Measurements from ENCODE around the gene REM1. TPM values are rescaled to one million over a fixed set of nuclear protein-coding genes. Genes with fewer than 3 reads are reported as not detected.
"Not testable (repeated sequence)": the region's sequence is repeated elsewhere in the genome, so short reads cannot be mapped to it uniquely, and the experiment has no call there.

Gene REM1
- polyA plus RNA-seq, 1 donor from 2014 or later = not detected

DNA sequence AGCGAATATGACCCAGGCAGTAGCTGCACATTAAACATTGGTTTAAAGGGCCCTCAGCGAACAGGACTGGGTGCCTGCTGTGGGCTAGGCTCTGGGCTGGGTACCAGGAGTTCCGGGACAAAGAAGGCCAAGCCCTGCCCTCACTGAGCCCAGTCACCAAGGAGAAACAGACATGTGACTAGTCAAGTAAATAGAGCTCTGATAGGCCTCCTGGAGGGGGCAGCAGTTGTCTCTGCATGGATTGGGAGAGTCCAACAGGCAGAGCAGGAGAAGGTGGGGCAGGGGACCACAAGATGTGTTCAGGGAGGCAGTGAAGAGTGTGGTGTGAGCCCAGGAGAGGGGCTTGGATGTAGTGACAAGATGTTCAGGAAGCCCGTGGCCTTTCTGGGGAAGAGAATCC lies 42.3 kb downstream of the REM1 start:
- Histone ChIP-seq H3K4me2 (ENCODE audit: low read length) (no peak overlapping the region), H3K79me2 (replicated peaks; ENCODE audit: insufficient read depth, low read length) (peaks cover 36% of the 10 kb centered on the region), H3K27ac (ENCODE audit: low read length) (no peak overlapping the region), H4K20me1 (ENCODE audit: insufficient read depth) (no peaks in the 10 kb centered on the region), H2AFZ (ENCODE audit: low read depth, low read length) (no peak overlapping the region), H3F3A (ENCODE audit: insufficient read depth, low read length, poor library complexity, severe bottlenecking) (no peaks in the 10 kb centered on the region), H3K9me2 (ENCODE audit: insufficient read depth, low read length) (no peaks in the 10 kb centered on the region), H3K27me3 (ENCODE audit: insufficient read depth, low read depth, low read length) (no peaks in the 10 kb centered on the region), H3K9ac (ENCODE audit: low read length) (no peak overlapping the region), H3K4me3 (ENCODE audit: low read length) (no peak overlapping the region), H3K36me3 (ENCODE audit: insufficient read depth, low read length) (no peaks in the 10 kb centered on the region), H3K9me3 (ENCODE audit: low read length) (no peaks in the 10 kb centered on the region)
- TF ChIP-seq POLR2AphosphoS5 (IDR thresholded peaks at IDR 0.05) = no peak
- no peak for TF ChIP-seq MXI1 (conservative IDR thresholded peaks at IDR 0.05; ENCODE audit: poor library complexity, severe bottlenecking)
- no peak for TF ChIP-seq EP300 (conservative IDR thresholded peaks at IDR 0.05; ENCODE audit: poor library complexity, severe bottlenecking)
- TF ChIP-seq TAF1 (IDR thresholded peaks at IDR 0.05; ENCODE audit: low read depth) = no peak
- no peak for TF ChIP-seq SMC3 (conservative IDR thresholded peaks at IDR 0.05; ENCODE audit: poor library complexity)
- TF ChIP-seq, protein P1, sequence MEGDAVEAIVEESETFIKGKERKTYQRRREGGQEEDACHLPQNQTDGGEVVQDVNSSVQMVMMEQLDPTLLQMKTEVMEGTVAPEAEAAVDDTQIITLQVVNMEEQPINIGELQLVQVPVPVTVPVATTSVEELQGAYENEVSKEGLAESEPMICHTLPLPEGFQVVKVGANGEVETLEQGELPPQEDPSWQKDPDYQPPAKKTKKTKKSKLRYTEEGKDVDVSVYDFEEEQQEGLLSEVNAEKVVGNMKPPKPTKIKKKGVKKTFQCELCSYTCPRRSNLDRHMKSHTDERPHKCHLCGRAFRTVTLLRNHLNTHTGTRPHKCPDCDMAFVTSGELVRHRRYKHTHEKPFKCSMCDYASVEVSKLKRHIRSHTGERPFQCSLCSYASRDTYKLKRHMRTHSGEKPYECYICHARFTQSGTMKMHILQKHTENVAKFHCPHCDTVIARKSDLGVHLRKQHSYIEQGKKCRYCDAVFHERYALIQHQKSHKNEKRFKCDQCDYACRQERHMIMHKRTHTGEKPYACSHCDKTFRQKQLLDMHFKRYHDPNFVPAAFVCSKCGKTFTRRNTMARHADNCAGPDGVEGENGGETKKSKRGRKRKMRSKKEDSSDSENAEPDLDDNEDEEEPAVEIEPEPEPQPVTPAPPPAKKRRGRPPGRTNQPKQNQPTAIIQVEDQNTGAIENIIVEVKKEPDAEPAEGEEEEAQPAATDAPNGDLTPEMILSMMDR (IDR thresholded peaks at IDR 0.05; ENCODE audit: poor library complexity, severe bottlenecking) = no peak
- TF ChIP-seq, protein P2, sequence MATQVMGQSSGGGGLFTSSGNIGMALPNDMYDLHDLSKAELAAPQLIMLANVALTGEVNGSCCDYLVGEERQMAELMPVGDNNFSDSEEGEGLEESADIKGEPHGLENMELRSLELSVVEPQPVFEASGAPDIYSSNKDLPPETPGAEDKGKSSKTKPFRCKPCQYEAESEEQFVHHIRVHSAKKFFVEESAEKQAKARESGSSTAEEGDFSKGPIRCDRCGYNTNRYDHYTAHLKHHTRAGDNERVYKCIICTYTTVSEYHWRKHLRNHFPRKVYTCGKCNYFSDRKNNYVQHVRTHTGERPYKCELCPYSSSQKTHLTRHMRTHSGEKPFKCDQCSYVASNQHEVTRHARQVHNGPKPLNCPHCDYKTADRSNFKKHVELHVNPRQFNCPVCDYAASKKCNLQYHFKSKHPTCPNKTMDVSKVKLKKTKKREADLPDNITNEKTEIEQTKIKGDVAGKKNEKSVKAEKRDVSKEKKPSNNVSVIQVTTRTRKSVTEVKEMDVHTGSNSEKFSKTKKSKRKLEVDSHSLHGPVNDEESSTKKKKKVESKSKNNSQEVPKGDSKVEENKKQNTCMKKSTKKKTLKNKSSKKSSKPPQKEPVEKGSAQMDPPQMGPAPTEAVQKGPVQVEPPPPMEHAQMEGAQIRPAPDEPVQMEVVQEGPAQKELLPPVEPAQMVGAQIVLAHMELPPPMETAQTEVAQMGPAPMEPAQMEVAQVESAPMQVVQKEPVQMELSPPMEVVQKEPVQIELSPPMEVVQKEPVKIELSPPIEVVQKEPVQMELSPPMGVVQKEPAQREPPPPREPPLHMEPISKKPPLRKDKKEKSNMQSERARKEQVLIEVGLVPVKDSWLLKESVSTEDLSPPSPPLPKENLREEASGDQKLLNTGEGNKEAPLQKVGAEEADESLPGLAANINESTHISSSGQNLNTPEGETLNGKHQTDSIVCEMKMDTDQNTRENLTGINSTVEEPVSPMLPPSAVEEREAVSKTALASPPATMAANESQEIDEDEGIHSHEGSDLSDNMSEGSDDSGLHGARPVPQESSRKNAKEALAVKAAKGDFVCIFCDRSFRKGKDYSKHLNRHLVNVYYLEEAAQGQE (IDR thresholded peaks at IDR 0.05; ENCODE audit: borderline replicate concordance) = no peak
- no peak for TF ChIP-seq RAD21 (conservative IDR thresholded peaks at IDR 0.05)

DNA sequence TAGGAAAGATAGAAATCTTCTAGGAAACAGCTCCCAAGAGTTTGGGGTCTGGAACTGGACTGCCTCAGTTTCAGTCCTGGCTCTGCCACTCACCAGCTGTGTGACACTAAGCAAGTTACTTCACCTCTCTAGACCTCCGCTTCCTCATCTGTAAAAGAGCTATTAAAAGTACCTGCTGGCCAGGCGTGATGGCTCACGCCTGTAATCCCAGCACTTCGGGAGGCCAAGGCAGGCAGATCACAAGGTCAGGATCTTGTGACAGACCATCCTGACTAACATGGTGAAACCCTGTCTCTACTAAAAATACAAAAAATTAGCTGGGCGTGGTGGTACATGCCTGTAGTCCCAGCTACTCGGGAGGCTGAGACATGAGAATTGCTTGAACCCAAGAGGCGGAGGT lies 46.2 kb downstream of the REM1 start:
- not testable (repeated sequence) for H4K20me1 ChIP-seq (ENCODE audit: insufficient read depth); H3K27ac ChIP-seq (ENCODE audit: low read length); H3K36me3 ChIP-seq (ENCODE audit: insufficient read depth, low read length)

DNA sequence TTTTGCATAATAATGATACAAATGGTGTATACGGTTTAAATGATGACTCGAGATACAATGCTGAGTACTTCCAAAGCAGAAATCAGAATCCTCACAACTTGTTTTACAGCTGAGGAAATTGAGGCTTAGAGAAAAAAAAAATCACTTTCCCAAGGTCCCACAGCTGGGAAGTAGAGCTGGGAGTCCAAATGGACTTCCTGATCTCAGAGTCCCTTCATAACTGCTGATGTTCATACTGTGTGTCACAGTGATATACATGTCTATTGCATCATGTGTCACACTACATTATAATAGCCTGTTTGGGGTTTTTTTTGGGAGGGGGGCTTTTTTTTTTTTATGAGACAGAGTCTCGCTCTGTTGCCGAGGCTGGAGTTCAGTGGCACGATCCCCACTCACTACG lies 47.6 kb downstream of the REM1 start:
- Histone ChIP-seq H2AFZ (ENCODE audit: low read depth, low read length) (no peak overlapping the region), H3K4me3 (ENCODE audit: low read length) (no peak overlapping the region), H3K9me3 (ENCODE audit: low read length) (no peaks in the 10 kb centered on the region), H3K4me2 (ENCODE audit: low read length) (no peak overlapping the region), H3F3A (ENCODE audit: insufficient read depth, low read length, poor library complexity, severe bottlenecking) (no peaks in the 10 kb centered on the region), H3K9me2 (ENCODE audit: insufficient read depth, low read length) (no peaks in the 10 kb centered on the region), H4K20me1 (ENCODE audit: insufficient read depth) (no peaks in the 10 kb centered on the region), H3K27ac (ENCODE audit: low read length) (no peak overlapping the region), H3K9ac (ENCODE audit: low read length) (no peak overlapping the region), H3K79me2 (replicated peaks; ENCODE audit: insufficient read depth, low read length) (peaks cover 11% of the 10 kb centered on the region), H3K36me3 (ENCODE audit: insufficient read depth, low read length) (peaks cover 5% of the 10 kb centered on the region), H3K27me3 (ENCODE audit: insufficient read depth, low read depth, low read length) (no peaks in the 10 kb centered on the region)
- TF ChIP-seq SMC3 (conservative IDR thresholded peaks at IDR 0.05; ENCODE audit: poor library complexity) (no peak), EZH2 (IDR thresholded peaks at IDR 0.05; ENCODE audit: borderline replicate concordance, insufficient read depth, low read length, poor library complexity, severe bottlenecking) (no peak), MXI1 (conservative IDR thresholded peaks at IDR 0.05; ENCODE audit: poor library complexity, severe bottlenecking) (no peak), POLR2AphosphoS5 (IDR thresholded peaks at IDR 0.05) (no peak), RAD21 (conservative IDR thresholded peaks at IDR 0.05) (no peak)
- TF ChIP-seq, protein P2 (IDR thresholded peaks at IDR 0.05; ENCODE audit: borderline replicate concordance) = no peak

More for the DNA sequence above, 46.2 kb downstream of the REM1 start:
- peaks cover 22% of the 10 kb centered on the region for H3K79me2 ChIP-seq (replicated peaks; ENCODE audit: insufficient read depth, low read length)
- not testable (repeated sequence) for H3K27me3 ChIP-seq (ENCODE audit: insufficient read depth, low read depth, low read length); H2AFZ ChIP-seq (ENCODE audit: low read depth, low read length); H3K9ac ChIP-seq (ENCODE audit: low read length); H3K9me2 ChIP-seq (ENCODE audit: insufficient read depth, low read length); H3K4me2 ChIP-seq (ENCODE audit: low read length); H3F3A ChIP-seq (ENCODE audit: insufficient read depth, low read length, poor library complexity, severe bottlenecking); H3K4me3 ChIP-seq (ENCODE audit: low read length); H3K9me3 ChIP-seq (ENCODE audit: low read length)
